BLaER1 treated with 17β-estradiol and CSF1 and Interleukin-3, amounts not matched to agents 10 nM and 100 nM (cell line): ENCODE results near the gene SETD9.

ENCODE experiments used
- H3K27ac ChIP-seq, 11 experiments: shearing (Covaris generic); formaldehyde crosslinking; 2 replicates each; pipeline ENCODE4 v1.8.1; 2022
- H3K27me3 ChIP-seq, 11 experiments: shearing (Covaris generic); formaldehyde crosslinking; 2 replicates each; pipeline ENCODE4 v1.8.1; 2022
- H3K36me3 ChIP-seq, 11 experiments: shearing (Covaris generic); formaldehyde crosslinking; 2 replicates each; pipeline ENCODE4 v1.8.1; 2022
- H3K4me1 ChIP-seq, 10 experiments: shearing (Covaris generic); formaldehyde crosslinking; 2 replicates each; pipeline ENCODE4 v1.8.1; 2022
- H3K4me2 ChIP-seq, 11 experiments: shearing (Covaris generic); formaldehyde crosslinking; 2 replicates each; pipeline ENCODE4 v1.8.1; 2022
- H3K4me3 ChIP-seq, 10 experiments: shearing (Covaris generic); formaldehyde crosslinking; 2 replicates each; pipeline ENCODE4 v1.8.1; 2022
- H3K9ac ChIP-seq, 11 experiments: shearing (Covaris generic); formaldehyde crosslinking; 2 replicates each; pipeline ENCODE4 v1.8.1; 2022
- H3K9me3 ChIP-seq, 11 experiments: shearing (Covaris generic); formaldehyde crosslinking; replicated peaks in 1 of 11; 2 replicates each; pipeline ENCODE4 v1.8.1; 2022
- H4K20me1 ChIP-seq, 11 experiments: shearing (Covaris generic); formaldehyde crosslinking; 2 replicates each; pipeline ENCODE4 v1.8.1; 2022
- Cebpa-rat ChIP-seq, 11 experiments: shearing (Covaris generic); IDR thresholded peaks; 2 replicates each; pipeline ENCODE4 v1.8.1; 2022

SETD9 gene, protein sequence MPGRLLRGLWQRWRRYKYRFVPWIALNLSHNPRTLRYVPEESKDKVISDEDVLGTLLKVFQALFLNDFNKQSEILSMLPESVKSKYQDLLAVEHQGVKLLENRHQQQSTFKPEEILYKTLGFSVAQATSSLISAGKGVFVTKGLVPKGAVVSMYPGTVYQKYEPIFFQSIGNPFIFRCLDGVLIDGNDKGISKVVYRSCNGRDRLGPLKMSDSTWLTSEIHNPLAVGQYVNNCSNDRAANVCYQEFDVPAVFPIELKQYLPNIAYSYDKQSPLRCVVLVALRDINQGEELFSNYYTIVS

DNA sequence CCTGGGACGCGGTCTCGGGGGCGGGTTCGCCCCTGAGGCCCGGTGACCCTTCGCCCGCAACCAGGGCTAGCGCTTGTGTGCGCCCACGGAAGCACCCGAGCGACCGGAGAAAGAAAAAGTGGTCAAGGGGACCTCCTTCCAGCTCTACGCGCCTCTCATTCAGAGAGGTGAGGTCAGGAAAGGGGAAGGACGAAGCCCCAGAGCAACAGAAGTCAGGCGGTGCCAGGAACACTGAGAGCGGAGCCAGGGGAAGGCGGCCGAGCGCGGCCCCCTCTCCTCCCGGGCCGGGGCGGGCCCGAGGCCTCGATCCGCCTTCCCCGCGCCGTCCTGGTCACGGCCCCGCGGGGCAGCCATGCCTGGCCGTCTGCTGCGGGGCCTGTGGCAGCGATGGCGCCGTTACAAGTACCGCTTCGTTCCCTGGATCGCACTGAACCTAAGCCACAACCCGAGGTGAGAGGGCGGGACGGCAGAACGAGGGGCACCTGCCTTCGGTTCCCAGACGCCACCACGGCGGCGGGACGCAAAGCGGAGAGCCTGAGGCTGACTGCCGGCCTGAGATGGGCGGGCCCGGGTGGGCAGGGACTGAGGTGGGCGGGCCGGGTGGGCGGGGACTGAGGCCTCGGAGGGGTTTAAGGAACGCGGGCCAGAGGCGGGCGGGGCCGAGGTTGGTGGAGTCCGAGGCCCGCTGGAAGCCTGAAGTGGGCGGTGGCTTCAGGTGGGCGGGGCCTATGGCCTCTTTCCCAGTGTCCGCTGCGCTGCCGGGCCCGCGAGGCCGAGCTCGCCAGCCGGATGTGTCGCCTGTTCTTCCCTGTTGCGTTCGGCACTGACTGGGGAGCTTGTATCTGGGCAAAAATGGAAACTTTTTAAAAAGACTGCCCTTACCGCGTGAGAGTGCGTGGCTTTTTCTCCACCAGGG lies at the start of gene SETD9:
Gene SETD9, plus strand, starts transcription at position 303 of the 916 bp plus-strand sequence. Its CDS starts 50 bp downstream, at position 353.
- Histone ChIP-seq H3K4me3 (peak within 1 kb of the TSS; percentile 58 to 78 (median 72)), H3K36me3 (peaks cover 0 to 16% (median 9%) of the 10 kb centered on the region in 11 experiments; a peak in 15 of 22 replicates), H3K4me1 (peaks cover 10 to 27% (median 24%) of the 10 kb centered on the region in 10 experiments), H3K4me2 (peak within 1 kb of the TSS; percentile 86 to 98 (median 92)), H3K27ac (peak within 1 kb of the TSS; percentile 77 to 96 (median 91)), H3K9ac (peak within 1 kb of the TSS; percentile 83 to 96 (median 91)), H3K9me3 (peaks cover 0 to 11% (median 3%) of the 10 kb centered on the region in 11 experiments; a peak in 7 of 22 replicates), H3K27me3 (peaks cover 4 to 30% (median 24%) of the 10 kb centered on the region in 11 experiments; a peak in 17 of 22 replicates), H4K20me1 (no peaks in the 10 kb centered on the region)
- TF ChIP-seq Cebpa-rat (IDR thresholded peaks at IDR 0.05) = no peak

DNA sequence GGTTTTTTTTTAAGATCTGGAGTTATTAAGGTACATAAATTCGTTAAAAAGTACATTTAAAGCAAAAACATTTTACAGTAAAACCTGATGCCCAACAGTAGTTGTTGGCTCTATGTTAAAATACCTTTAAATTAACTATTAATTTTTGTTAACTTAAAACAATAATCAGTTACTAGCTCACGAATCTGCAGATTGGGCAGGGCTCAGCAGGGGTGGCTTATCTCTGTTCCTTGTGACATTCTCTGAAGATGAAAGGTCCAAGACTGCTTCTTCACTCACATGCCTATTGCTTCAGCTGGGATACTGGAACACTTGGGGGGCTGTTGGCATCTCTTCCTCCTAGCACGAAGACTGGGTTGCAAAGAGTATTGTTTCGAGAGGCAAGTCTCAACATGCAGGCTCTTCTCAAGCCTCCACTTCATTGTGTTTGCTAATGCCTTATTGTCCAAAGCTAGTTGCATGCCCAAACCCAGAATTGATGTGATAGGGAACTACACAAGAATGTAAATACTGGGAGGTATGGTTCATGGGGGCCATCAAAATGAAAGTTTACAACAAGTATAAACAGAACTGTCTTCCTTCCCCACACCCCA lies 47.4 kb upstream of the SETD9 start:
- Histone ChIP-seq H4K20me1 (peaks cover 0 to 100% (median 68%) of the 10 kb centered on the region in 11 experiments; a peak in 20 of 22 replicates), H3K36me3 (peaks cover 95 to 100% (median 99%) of the 10 kb centered on the region in 11 experiments), H3K4me1 (peaks cover 0 to 24% (median 7%) of the 10 kb centered on the region in 10 experiments; a peak in 13 of 20 replicates), H3K4me3 (no peak overlapping the region), H3K27me3 (no peaks in the 10 kb centered on the region), H3K27ac (no peak overlapping the region; a peak in 1 of 22 replicates), H3K4me2 (no peak overlapping the region), H3K9ac (no peak overlapping the region), H3K9me3 (no peaks in the 10 kb centered on the region; a peak in 1 of 22 replicates)
- TF ChIP-seq Cebpa-rat (IDR thresholded peaks at IDR 0.05) = no peak

DNA sequence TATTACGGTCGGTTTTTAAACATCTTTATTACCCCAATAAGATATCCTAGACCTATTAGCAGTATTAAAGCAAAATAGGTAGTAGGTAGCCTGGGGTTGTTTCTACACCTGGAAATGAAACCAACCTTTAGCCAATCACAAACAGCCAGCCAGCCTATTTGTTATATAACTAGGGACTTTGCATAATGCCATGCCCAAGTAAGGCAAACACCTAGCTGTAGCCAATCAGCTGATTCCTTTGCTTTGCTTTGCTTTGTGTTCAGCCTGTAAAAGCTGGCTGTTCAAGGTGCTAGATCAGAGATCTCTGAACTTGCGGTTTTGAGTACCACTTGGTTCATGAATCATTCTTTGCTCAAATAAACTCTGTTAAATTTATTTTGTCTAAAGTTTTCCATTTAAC lies 46.5 kb upstream of the SETD9 start:
- peaks cover 91 to 100% (median 99%) of the 10 kb centered on the region in 11 experiments for H3K36me3 ChIP-seq
- no peak overlapping the region for H3K9ac ChIP-seq
- no peak overlapping the region for H3K4me2 ChIP-seq
- H4K20me1 ChIP-seq = peaks cover 0 to 100% (median 59%) of the 10 kb centered on the region in 11 experiments; a peak in 19 of 22 replicates
- H3K9me3 ChIP-seq = no peaks in the 10 kb centered on the region; a peak in 1 of 22 replicates
- H3K27me3 ChIP-seq = no peaks in the 10 kb centered on the region
- no peak overlapping the region for H3K4me3 ChIP-seq
- TF ChIP-seq Cebpa-rat (IDR thresholded peaks at IDR 0.05) = no peak
- no peak overlapping the region for H3K27ac ChIP-seq
- H3K4me1 ChIP-seq = peaks cover 0 to 15% (median 4%) of the 10 kb centered on the region in 10 experiments; a peak in 8 of 20 replicates

- no peak for TF ChIP-seq Cebpa-rat (IDR thresholded peaks at IDR 0.05)
- H3K4me3 ChIP-seq = no peak overlapping the region
These were observed 37.6 kb upstream of the SETD9 start for GRCh38 chr5:56871777-56872176.

GRCh38 chr5:56873056-56873455 lies 36.3 kb upstream of the SETD9 start:
- peak overlapping the region in 6 of 11 experiments; percentile 8 to 41 (median 24); a peak in 5 of 22 replicates for H3K9ac ChIP-seq
- no peaks in the 10 kb centered on the region for H3K9me3 ChIP-seq
- peaks cover 21 to 82% (median 47%) of the 10 kb centered on the region in 10 experiments for H3K4me1 ChIP-seq
- peak overlapping the region in 10 of 11 experiments; percentile 13 to 72 (median 64); a peak in 16 of 22 replicates for H3K27ac ChIP-seq
- peak overlapping the region in 10 of 11 experiments; percentile 31 to 66 (median 46); a peak in 18 of 22 replicates for H3K4me2 ChIP-seq
- TF ChIP-seq Cebpa-rat (IDR thresholded peaks at IDR 0.05) = no peak
- H3K27me3 ChIP-seq = no peaks in the 10 kb centered on the region
- H3K36me3 ChIP-seq = peaks cover 75 to 100% (median 98%) of the 10 kb centered on the region in 11 experiments
- no peak overlapping the region for H3K4me3 ChIP-seq
- peaks cover 0 to 100% (median 22%) of the 10 kb centered on the region in 11 experiments; a peak in 16 of 22 replicates for H4K20me1 ChIP-seq

More at GRCh38 chr5:56871777-56872176, 37.6 kb upstream of the SETD9 start:
- no peaks in the 10 kb centered on the region for H3K27me3 ChIP-seq
- peak overlapping the region in 10 of 11 experiments; percentile 35 to 66 (median 53); a peak in 19 of 22 replicates for H3K4me2 ChIP-seq
- no peaks in the 10 kb centered on the region for H3K9me3 ChIP-seq
- H3K36me3 ChIP-seq = peaks cover 73 to 100% (median 98%) of the 10 kb centered on the region in 11 experiments
- H3K9ac ChIP-seq = peak overlapping the region in 5 of 11 experiments; percentile 13 to 46 (median 38); a peak in 7 of 22 replicates
- peaks cover 21 to 76% (median 47%) of the 10 kb centered on the region in 10 experiments for H3K4me1 ChIP-seq
- peak overlapping the region in 9 of 11 experiments; percentile 6 to 72 (median 66); a peak in 17 of 22 replicates for H3K27ac ChIP-seq
- H4K20me1 ChIP-seq = peaks cover 0 to 100% (median 11%) of the 10 kb centered on the region in 11 experiments; a peak in 14 of 22 replicates

GRCh38 chr5:56876327-56876726 lies 33.1 kb upstream of the SETD9 start:
- Histone ChIP-seq H3K9ac (no peak overlapping the region), H3K4me3 (no peak overlapping the region), H3K4me2 (no peak overlapping the region), H3K4me1 (peaks cover 16 to 61% (median 27%) of the 10 kb centered on the region in 10 experiments), H4K20me1 (peaks cover 0 to 100% (median 20%) of the 10 kb centered on the region in 11 experiments; a peak in 15 of 22 replicates), H3K27me3 (no peaks in the 10 kb centered on the region), H3K36me3 (peaks cover 92 to 100% (median 98%) of the 10 kb centered on the region in 11 experiments), H3K9me3 (no peaks in the 10 kb centered on the region), H3K27ac (peak overlapping the region in 1 of 11 experiments; percentile 6; a peak in 1 of 22 replicates)
- no peak for TF ChIP-seq Cebpa-rat (IDR thresholded peaks at IDR 0.05)

GRCh38 chr5:56881571-56881970 lies 27.8 kb upstream of the SETD9 start:
- Histone ChIP-seq H4K20me1 (peaks cover 0 to 100% (median 34%) of the 10 kb centered on the region in 11 experiments; a peak in 15 of 22 replicates), H3K27ac (no peak overlapping the region), H3K9me3 (no peaks in the 10 kb centered on the region), H3K9ac (no peak overlapping the region), H3K27me3 (no peaks in the 10 kb centered on the region), H3K4me1 (peaks cover 0 to 9% (median 0%) of the 10 kb centered on the region in 10 experiments; a peak in 2 of 20 replicates), H3K4me2 (no peak overlapping the region), H3K36me3 (peaks cover 98 to 100% (median 100%) of the 10 kb centered on the region in 11 experiments), H3K4me3 (no peak overlapping the region)
- no peak for TF ChIP-seq Cebpa-rat (IDR thresholded peaks at IDR 0.05)
